Heart left ventricle (tissue), 16 donors: ENCODE measurements around the gene CTNND2. TPM values are rescaled to one million over a fixed set of nuclear protein-coding genes. Genes with fewer than 3 reads are reported as not detected.

Experiments used
- ATAC-seq, 4 donors: fragments of 200-7000 bp; cut with Tn5 transposase; one replicate each; pipeline ENCODE4 v1.9.1; 2020 to 2022; ENCODE audit warnings: moderate library complexity in 4 of 4, mild to moderate bottlenecking in 3 of 4, moderate number of reproducible peaks in 1 of 4
- DNase-seq, 5 donors: peaks; one replicate each; pipeline ENCODE4 v3.0.0-alpha.2; 2020
- H3K27ac ChIP-seq, 12 donors: fragments of 200-600 bp; sonication (generic) in 4 of 12; one replicate each; pipeline versions ENCODE4 v1.5.0 to v1.8.0; 2016 to 2022; ENCODE audit warnings: mild to moderate bottlenecking in 2 of 12
- H3K27me3 ChIP-seq, 9 donors: fragments of 200-600 bp; sonication (generic) in 2 of 9; one replicate each; pipeline versions ENCODE4 v1.5.1 to v1.8.0; 2016 to 2022; ENCODE audit warnings: mild to moderate bottlenecking in 3 of 9
- H3K36me3 ChIP-seq, 9 donors: fragments of 200-600 bp; sonication (generic) in 2 of 9; one replicate each; pipeline versions ENCODE4 v1.5.0 to v1.8.0; 2018 to 2022; ENCODE audit warnings: mild to moderate bottlenecking in 2 of 9
- H3K4me1 ChIP-seq, 12 donors: fragments of 200-600 bp; sonication (generic) in 4 of 12; one replicate each; pipeline versions ENCODE4 v1.5.0 to v1.8.0; 2016 to 2022; ENCODE audit warnings: mild to moderate bottlenecking in 3 of 12
- H3K4me3 ChIP-seq, 12 donors: fragments of 200-600 bp; sonication (generic) in 4 of 12; one replicate each; pipeline versions ENCODE4 v1.5.0 to v1.8.0; 2017 to 2022; ENCODE audit warnings: mild to moderate bottlenecking in 9 of 12, moderate library complexity in 4 of 12
- H3K9me3 ChIP-seq, 12 donors: fragments of 200-600 bp; sonication (generic) in 4 of 12; one replicate each; pipeline versions ENCODE4 v1.5.0 to v1.8.0; 2016 to 2022; ENCODE audit warnings: mild to moderate bottlenecking in 1 of 12
- CTCF ChIP-seq, 12 donors: fragments of 200-600 bp; sonication (generic) in 4 of 12; IDR thresholded peaks; one replicate each; pipeline versions ENCODE4 v1.5.0 to v1.8.0; 2018 to 2022; ENCODE audit warnings: antibody characterized with exemption in 12 of 12, mild to moderate bottlenecking in 5 of 12
- POLR2A ChIP-seq, 2 donors: fragments of 450-650 bp; IDR thresholded peaks; one replicate each; pipeline ENCODE4 v1.6.1; 2017; ENCODE audit warnings: antibody characterized with exemption in 2 of 2, mild to moderate bottlenecking in 2 of 2, moderate library complexity in 2 of 2
- WGBS, 4 donors: extraction: QIAGEN DNeasy Blood & Tissue Kit in 2 of 4; methylation state at CpG; one replicate each; pipeline versions ENCODE4 v1.1.5 to v1.1.7; 2013 to 2018; 5-methylcytosine and 5-hydroxymethylcytosine counted together
- intact Hi-C, 10 donors: fragments of 100-400 bp; cut with DNase I; formaldehyde crosslinking; loops; one replicate each; pipeline versions ENCODE4 v1.11.1 to v1.14.2; 2022
- polyA plus RNA-seq, 2 donors: library from polyadenylated mRNA; stranded (reverse); fragments of 200-250 nt; gene quantifications; one replicate each; pipeline ENCODE4 v1.2.3, GENCODE V29; 2013
- total RNA-seq, 9 donors: library from RNA; depleted of rRNA in 2 of 9; stranded (reverse); fragments of >200 nt in 2 of 9; fragmentation: NEBNext Ultra II Directional in 3 of 9; extraction: Animal tissue kit (Norgen Biotek cat#: 25700) in 3 of 9; gene quantifications; one replicate each; pipeline versions ENCODE4 v1.1.0 to v1.2.4, GENCODE V29; 2016 to 2023
- donor health status: ischemic (EF 13 %, LVEDD 7.1; RV severe dilation, severe dysfunction).
- donor health status: healthy with polysubstance abuse.
- donor health status: DM: no; HTN: yes; CAD: no.
- donor health status: DM: no; HTN: no; CAD: no.
- donor health status: ischemic (EF 25% LVEDD 6.9; RV normal size, moderate dysfunction).
- donor health status: ischemic (EF 25% LVEDD 5.7; RV mildly dilated, moderate dysfunction).
- donor health status: healthy.
- donor health status: DM: yes; HTN: yes; CAD: no.
- donor health status: ischemic (EF 35%, LVEDD 5.7; RV mildly dilated, moderate dysfunction).
- donor health status: nonischemic (EF 11% LVEDD 7.7; RV severe dilation, severe dysfunction).
- donor health status: DM: yes; HTN: yes; CAD: no.
- donor health status: PGD.
- donor health status: ischemic (EF 29% LVEDD 5.4; RV normal size, mild dysfunction).
- donor health status: nonischemic (EF 23%, LVEDD 6.1; RV moderate dilation, normal function).

Gene CTNND2
- total and polyA plus RNA-seq, 11 donors, result 4.0 to 36.8 (median 20.2) TPM

DNA sequence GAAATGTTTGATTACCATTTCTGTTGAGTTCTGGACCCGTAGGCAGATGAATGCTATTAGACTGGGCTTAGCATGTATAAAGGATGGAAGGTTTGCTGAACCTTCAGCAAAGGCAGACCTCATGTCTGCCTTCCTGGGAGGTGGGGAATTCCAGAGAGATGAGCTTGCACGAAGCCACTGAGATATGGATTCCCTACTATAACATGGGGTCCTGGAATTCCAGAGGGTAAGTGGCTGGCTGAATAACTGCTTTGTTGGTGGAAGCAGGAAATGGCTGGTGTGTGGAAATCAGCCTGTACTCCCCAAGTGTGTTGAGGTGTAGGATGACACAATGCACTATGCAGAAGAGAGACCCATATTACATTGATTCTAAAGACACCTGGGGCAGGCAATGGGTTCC, 526.4 kb downstream of the CTNND2 start:
- no peaks in the 10 kb centered on the region for H3K9me3 ChIP-seq
- no peak overlapping the region for H3K4me3 ChIP-seq
- 62 to 75% (median 64%) methylated on average over 2 of the region's 2 CpGs for WGBS, 4 donors
- H3K36me3 ChIP-seq, result no peaks in the 10 kb centered on the region
- TF ChIP-seq POLR2A (IDR thresholded peaks at IDR 0.05) (no peak), CTCF (IDR thresholded peaks at IDR 0.05) (no peak)
- peaks cover 0 to 6% (median 0%) of the 10 kb centered on the region in 9 donors for H3K27me3 ChIP-seq
- no peak for DNase-seq
- no peak for ATAC-seq
- no peak overlapping the region for H3K27ac ChIP-seq
- H3K4me1 ChIP-seq, result no peaks in the 10 kb centered on the region
- intact Hi-C loops, result no loop called here

DNA sequence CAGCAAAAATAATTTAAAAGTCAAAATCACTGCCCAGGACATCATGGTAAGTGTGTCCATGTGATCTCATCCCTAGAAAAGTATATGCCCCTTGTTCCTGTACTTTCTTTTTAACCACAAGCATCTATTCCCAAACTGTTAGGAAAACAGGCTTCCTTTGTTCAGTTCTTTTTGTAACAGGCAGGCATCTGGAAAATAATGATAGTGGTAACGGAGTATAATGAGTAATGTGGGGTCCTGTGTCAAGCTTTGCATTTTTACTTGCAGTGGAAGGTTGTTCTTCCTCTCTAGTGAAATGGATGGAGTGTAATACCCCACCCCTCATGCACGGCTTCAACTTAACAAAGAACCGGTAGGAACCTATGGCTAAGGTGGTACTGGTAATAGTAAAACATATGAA, 532.1 kb downstream of the CTNND2 start:
- no peak for DNase-seq
- TF ChIP-seq POLR2A (IDR thresholded peaks at IDR 0.05) (no peak), CTCF (IDR thresholded peaks at IDR 0.05) (no peak)
- Histone ChIP-seq H3K4me1 (no peaks in the 10 kb centered on the region), H3K36me3 (no peaks in the 10 kb centered on the region), H3K4me3 (no peak overlapping the region), H3K9me3 (no peaks in the 10 kb centered on the region), H3K27ac (no peak overlapping the region), H3K27me3 (no peaks in the 10 kb centered on the region)
- intact Hi-C loops, result no loop called here
- WGBS, 4 donors, result 78 to 82% (median 80%) methylated on average over 3 of the region's 3 CpGs
- no peak for ATAC-seq

GRCh38 chr5:11371021-11371420, 533.2 kb downstream of the CTNND2 start:
- no peak overlapping the region for H3K27ac ChIP-seq
- no peaks in the 10 kb centered on the region for H3K4me1 ChIP-seq
- no peaks in the 10 kb centered on the region for H3K27me3 ChIP-seq
- H3K4me3 ChIP-seq, result no peak overlapping the region
- ATAC-seq (no peak), DNase-seq (no peak)
- H3K9me3 ChIP-seq, result no peaks in the 10 kb centered on the region
- TF ChIP-seq POLR2A (IDR thresholded peaks at IDR 0.05) (no peak), CTCF (IDR thresholded peaks at IDR 0.05) (no peak)
- H3K36me3 ChIP-seq, result no peaks in the 10 kb centered on the region
- intact Hi-C loops, result no loop called here
- WGBS, 4 donors, result 89 to 94% (median 91%) methylated on average over 1 of the region's 1 CpG

DNA sequence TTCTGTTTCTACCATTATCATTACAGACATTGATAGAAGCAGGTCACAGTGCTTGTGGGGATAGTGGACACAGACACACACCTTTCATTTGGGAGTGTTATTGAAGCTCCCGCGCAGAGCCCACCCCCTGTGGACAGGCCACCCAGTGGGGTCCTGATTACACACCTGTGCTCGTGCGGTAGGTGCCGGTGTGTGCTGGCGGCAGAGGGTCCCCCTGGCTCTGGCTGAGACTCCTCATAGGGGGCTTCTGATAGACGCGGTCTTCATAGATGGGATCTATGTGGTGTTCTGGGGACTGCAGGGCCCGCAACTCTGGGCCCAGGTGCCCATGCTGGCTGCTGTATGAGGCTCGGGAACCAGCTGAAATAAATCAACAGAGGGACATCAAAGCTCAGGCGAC, 539.7 kb downstream of the CTNND2 start:
- Histone ChIP-seq H3K4me1 (no peaks in the 10 kb centered on the region), H3K27ac (no peak overlapping the region), H3K27me3 (peaks cover 0 to 3% (median 0%) of the 10 kb centered on the region in 9 donors), H3K4me3 (no peak overlapping the region), H3K36me3 (peaks cover 0 to 3% (median 0%) of the 10 kb centered on the region in 9 donors), H3K9me3 (no peaks in the 10 kb centered on the region)
- intact Hi-C loops, result no loop called here
- TF ChIP-seq POLR2A (IDR thresholded peaks at IDR 0.05) (no peak), CTCF (IDR thresholded peaks at IDR 0.05) (no peak)
- no peak for ATAC-seq
- 88 to 93% (median 91%) methylated on average over 11 of the region's 11 CpGs for WGBS, 4 donors
- DNase-seq, result no peak
